Measurements from ENCODE around the gene EEF1AKMT1. TPM values are rescaled to one million over a fixed set of nuclear protein-coding genes. Genes with fewer than 3 reads are reported as not detected.

Gene EEF1AKMT1
- total RNA-seq, 2 donors from 2014 or later, result 3.3 to 7.0 TPM

DNA sequence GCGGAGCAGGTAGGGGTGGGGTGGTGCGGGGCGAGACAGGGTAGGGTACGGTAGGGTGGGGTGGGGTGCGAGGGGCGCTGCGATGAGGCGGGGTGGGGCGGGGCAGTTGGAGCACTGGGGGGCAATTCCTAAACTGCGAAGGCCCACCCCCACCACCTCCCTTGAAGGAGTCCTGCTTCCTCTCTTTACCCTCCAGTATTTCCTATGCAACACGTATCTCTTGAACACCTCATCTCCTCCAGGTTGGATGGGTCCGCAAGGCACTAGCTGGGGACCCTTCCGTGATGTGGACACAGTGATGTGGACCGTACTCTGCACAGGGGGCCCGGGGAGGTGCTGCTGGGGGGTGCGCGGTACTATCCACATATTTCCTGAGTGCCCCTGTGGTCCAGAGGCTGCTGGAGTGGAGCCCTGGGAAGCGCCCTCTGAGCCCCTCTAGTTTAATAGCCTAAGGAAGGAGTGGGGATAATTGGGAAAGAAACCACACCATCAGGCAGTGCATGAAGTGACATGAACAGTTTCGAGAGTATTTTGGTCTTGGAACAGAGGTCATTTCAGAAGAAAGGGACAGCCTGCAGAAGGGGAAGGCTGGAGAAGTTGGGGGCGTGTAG, 69.2 kb downstream of the EEF1AKMT1 start:
- Histone ChIP-seq H3K9me3 (no peaks in the 10 kb centered on the region), H3K27me3 (no peaks in the 10 kb centered on the region), H3K4me1 (peaks cover 20% of the 10 kb centered on the region), H3K27ac (peak overlapping the region in 3 of 4 donors; percentile 39 to 60 (median 51)), H3K36me3 (replicated peaks in 1 of 2; ENCODE audit: insufficient read depth in 1 of 2, low read depth in 2 of 2) (no peaks in the 10 kb centered on the region), H3K4me3 (no peak overlapping the region)
- 21 to 22% methylated on average over 14 to 17 of the region's 20 CpGs for WGBS, 2 donors
- DNase-seq (no peak), ATAC-seq (no peak)
- TF ChIP-seq POLR2A (IDR thresholded peaks at IDR 0.05), result no peak
- TF ChIP-seq, protein P1, sequence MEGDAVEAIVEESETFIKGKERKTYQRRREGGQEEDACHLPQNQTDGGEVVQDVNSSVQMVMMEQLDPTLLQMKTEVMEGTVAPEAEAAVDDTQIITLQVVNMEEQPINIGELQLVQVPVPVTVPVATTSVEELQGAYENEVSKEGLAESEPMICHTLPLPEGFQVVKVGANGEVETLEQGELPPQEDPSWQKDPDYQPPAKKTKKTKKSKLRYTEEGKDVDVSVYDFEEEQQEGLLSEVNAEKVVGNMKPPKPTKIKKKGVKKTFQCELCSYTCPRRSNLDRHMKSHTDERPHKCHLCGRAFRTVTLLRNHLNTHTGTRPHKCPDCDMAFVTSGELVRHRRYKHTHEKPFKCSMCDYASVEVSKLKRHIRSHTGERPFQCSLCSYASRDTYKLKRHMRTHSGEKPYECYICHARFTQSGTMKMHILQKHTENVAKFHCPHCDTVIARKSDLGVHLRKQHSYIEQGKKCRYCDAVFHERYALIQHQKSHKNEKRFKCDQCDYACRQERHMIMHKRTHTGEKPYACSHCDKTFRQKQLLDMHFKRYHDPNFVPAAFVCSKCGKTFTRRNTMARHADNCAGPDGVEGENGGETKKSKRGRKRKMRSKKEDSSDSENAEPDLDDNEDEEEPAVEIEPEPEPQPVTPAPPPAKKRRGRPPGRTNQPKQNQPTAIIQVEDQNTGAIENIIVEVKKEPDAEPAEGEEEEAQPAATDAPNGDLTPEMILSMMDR (IDR thresholded peaks at IDR 0.05), result no peak
- intact Hi-C loops (cut with DNase I), result loop anchor here (5.0 kb wide), 1 partner anchor 218 kb away; no protein-coding TSS in a partner anchor

DNA sequence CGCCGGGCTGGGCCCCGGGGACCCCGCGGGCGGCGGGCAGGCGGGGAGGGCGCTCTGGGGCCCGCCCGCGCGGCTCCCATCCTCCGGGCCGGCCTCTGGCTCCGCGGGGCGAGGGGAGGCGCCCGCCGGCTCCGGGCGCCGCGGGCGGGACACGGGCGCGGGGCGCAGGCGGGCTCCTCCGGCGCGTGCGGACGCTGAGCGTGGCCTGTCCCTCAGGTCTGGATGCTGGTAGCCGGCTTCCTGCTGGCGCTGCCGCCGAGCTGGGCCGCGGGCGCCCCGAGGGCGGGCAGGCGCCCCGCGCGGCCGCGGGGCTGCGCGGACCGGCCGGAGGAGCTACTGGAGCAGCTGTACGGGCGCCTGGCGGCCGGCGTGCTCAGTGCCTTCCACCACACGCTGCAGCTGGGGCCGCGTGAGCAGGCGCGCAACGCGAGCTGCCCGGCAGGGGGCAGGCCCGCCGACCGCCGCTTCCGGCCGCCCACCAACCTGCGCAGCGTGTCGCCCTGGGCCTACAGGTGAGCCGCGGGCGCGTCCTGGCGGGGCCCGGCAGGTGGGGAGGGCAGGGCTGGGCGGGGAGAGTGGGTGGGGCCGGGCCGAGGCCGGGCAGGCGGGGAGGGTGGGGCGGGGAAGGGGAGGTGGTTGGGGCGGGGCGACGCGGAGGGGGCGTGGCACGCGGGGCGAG, 69.8 kb downstream of the EEF1AKMT1 start:
- TF ChIP-seq, protein P1 (IDR thresholded peaks at IDR 0.05), result peak; percentile 28 to 98 (median 70)
- peak; percentile 43 to 58 (median 43) for TF ChIP-seq POLR2A (IDR thresholded peaks at IDR 0.05)
- DNase-seq, result peak; percentile 90 to 93 (median 91)
- Histone ChIP-seq H3K27ac (peak overlapping the region in 2 of 4 donors; percentile 44 to 60), H3K36me3 (replicated peaks in 1 of 2; ENCODE audit: insufficient read depth in 1 of 2, low read depth in 2 of 2) (no peaks in the 10 kb centered on the region), H3K9me3 (no peaks in the 10 kb centered on the region), H3K4me1 (peaks cover 20% of the 10 kb centered on the region), H3K4me3 (no peak overlapping the region), H3K27me3 (no peaks in the 10 kb centered on the region)
- intact Hi-C loops (cut with DNase I), result no loop called here
- peak; percentile 93 for ATAC-seq
- WGBS, 2 donors, result 0% methylated on average over 35 of the region's 98 CpGs; no CpG with 5 or more reads in 1 of the 2 donors

DNA sequence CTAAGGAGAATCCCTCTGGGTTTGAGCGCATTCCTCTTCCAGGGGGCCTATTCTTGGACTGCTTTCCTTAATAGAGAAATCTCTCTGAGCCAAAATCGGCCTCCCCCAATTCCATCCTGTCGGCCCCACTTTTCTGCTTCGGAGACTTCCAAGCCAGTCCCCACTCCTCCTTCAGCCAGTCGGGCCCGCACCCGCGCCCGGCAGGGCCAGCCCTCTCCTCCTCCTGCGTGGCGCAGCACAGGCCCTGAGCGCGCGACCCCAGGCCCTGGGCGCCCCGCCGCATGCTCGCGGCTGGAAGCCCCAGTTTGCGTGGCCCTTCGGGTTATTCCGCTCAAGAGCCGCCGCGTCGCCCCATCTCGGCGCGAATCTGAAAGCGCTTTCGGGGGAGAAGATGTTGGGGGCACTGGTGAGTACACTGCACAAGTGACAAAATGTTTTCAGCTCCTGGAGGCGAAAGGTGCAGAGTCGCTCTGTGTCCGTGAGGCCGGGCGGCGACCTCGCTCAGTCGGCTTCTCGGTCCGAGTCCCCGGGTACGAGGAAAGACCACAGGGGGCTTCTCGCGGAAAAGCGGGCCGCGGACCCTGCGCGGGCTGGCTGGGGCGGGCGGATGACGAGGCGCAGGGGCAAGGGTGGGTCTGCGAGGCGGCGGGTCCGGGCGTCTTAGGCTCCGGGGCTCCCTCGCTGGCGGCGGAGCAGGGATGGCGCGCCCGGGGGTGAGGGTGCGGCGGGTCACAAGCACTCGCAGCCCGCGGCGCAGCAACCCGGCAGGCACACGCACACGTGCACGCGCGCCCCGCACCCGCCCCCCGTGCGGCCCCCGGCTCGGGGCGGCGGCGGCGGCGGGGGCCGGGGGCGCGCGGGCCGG, 70.6 kb downstream of the EEF1AKMT1 start, which contains the start of gene IL17D:
TSS of gene IL17D (plus strand) at position 785 of the 865 bp plus-strand sequence. CDS start 303 bp downstream, outside the sequence.
- H3K27ac ChIP-seq, result peak within 1 kb of the TSS in 3 of 4 donors; percentile 39 to 60 (median 55)
- H3K4me3 ChIP-seq, result peak within 1 kb of the TSS; percentile 47 to 69
- DNase-seq (peak; percentile 20 to 36 (median 32)), ATAC-seq (peak; percentile 25)
- intact Hi-C loops (cut with DNase I), result no loop called here
- peaks cover 20% of the 10 kb centered on the region for H3K4me1 ChIP-seq
- H3K27me3 ChIP-seq, result no peaks in the 10 kb centered on the region
- peak in 1 of 3 donors; percentile 14 for TF ChIP-seq POLR2A (IDR thresholded peaks at IDR 0.05)
- TF ChIP-seq, protein P1 (IDR thresholded peaks at IDR 0.05), result no peak
- WGBS, 2 donors, result 0 to 1% methylated on average over 20 to 72 of the region's 94 CpGs
- H3K36me3 ChIP-seq (replicated peaks in 1 of 2; ENCODE audit: insufficient read depth in 1 of 2, low read depth in 2 of 2), result no peaks in the 10 kb centered on the region
- H3K9me3 ChIP-seq, result no peaks in the 10 kb centered on the region

- Histone ChIP-seq H3K4me1 (peaks cover 20% of the 10 kb centered on the region), H3K4me3 (peak overlapping the region in 1 of 2 donors; percentile 47), H3K27ac (no peak overlapping the region), H3K36me3 (replicated peaks in 1 of 2; ENCODE audit: insufficient read depth in 1 of 2, low read depth in 2 of 2) (no peaks in the 10 kb centered on the region), H3K9me3 (no peaks in the 10 kb centered on the region), H3K27me3 (no peaks in the 10 kb centered on the region)
- DNase-seq (no peak), ATAC-seq (no peak)
- TF ChIP-seq, protein P1 (IDR thresholded peaks at IDR 0.05), result no peak
- no peak for TF ChIP-seq POLR2A (IDR thresholded peaks at IDR 0.05)
- intact Hi-C loops (cut with DNase I), result no loop called here
- 11 to 13% methylated on average over 9 of the region's 9 CpGs for WGBS, 2 donors
Measured at GRCh38 chr13:20702530-20702914, 71.2 kb downstream of the EEF1AKMT1 start.
